ENCODE data around the gene CCT4.
"Not testable (repeated sequence)": the region's sequence is repeated elsewhere in the genome, so short reads cannot be mapped to it uniquely, and the experiment has no call there.

CCT4 gene

GRCh38 chr2:61877571-61878245 lies 10.7 kb downstream of the CCT4 start:
- no peak for DNase-seq

DNA sequence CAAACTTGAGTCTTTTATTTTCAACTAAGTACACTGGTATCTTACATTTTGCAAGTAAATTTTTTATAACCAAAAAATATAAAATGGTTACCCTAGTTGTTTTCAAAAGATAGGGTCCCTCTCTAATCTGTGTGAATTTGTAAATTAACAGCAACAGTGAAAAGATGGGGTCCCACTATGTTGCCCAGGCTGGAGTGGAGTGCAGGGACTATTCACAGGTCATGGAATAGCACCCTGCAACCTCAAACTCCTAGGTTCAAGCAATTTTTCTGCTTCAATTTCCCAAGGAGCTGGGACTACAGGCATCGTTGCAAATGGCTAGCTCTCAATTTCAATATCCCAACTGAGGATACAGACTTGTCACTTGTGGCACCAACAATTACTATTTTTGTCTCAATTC lies 12.1 kb downstream of the CCT4 start:
- DNase-seq = no peak

- DNase-seq = not testable (repeated sequence)
Measured at GRCh38 chr2:61866482-61867089, 21.9 kb downstream of the CCT4 start.

DNA sequence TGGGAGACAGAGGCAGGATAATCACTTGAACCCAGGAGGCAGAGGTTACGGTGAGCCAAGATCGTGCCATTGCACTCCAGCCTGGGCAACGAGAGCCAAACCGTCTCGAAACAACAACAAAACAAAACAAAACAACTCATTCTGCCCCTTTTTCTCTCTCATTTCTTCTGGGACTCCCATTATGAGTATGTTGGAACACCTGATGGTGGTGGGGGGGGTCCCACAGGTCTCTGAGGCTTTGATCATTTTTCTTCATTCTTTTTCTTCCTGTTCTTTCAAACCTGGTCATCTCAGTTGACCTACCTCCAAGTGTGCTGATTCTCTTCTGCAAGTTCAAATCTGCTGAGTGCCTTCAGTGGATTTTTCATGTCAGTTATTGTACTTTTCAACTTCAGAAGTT lies 26.4 kb downstream of the CCT4 start:
- no peak for DNase-seq

DNA sequence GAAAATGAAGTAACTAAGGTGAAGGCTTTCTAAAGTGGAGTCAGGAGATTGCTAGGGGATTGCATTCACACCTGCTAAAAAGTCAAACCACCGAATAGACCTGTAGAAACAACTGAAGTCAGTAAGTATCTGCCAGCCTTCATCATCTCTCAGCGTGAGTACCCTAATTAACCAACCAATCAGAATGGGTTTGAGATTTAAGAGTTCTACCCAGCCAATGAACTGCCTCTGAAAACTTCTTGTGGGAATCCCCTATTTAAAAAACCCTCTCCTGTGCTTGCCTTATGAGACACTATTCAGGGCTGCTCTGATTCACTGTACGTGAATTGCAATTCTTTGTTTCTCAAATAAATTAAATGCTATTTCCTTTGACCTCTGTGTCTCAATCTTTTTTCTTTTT lies 31.2 kb downstream of the CCT4 start:
- DNase-seq = no peak

GRCh38 chr2:61855318-61855613 lies 33.2 kb downstream of the CCT4 start:
- no peak for DNase-seq

DNA sequence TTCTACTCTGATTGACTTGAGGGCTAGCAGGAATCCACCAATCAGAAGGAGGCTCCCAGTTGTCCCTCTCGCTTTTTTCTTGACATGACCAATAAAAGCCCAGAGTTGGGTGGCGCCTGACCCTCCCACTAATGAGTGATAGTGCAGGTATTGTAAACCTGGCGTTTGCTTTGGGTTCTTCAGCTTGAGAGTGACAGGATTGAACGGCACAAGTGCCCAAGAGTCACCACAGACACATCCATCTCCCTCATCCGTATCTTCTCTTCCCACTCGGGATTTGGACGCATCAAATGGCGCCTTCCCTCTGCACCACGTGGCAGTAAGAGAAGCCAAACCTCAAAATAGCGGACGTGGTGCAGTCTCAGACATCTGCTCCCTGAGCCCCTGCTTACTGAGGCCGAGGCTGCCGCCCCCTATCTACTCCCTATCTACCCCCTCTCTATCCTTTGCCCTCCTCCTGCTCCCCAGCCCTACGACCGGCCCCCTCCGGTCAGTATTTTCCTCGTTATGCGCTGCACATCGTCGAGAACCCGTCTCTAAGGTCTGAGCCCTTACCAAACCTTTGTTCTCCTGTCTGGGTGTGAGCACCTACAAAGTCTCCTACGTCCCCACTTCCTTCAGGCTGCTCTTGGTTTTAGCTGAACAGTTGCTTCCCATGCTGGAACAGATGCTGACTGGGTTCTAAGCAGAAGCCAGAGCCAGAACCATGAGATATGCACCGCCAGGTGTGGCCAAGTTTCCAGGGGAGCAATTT lies 33.7 kb downstream of the CCT4 start:
- DNase-seq = peak; percentile 5 to 92

DNA sequence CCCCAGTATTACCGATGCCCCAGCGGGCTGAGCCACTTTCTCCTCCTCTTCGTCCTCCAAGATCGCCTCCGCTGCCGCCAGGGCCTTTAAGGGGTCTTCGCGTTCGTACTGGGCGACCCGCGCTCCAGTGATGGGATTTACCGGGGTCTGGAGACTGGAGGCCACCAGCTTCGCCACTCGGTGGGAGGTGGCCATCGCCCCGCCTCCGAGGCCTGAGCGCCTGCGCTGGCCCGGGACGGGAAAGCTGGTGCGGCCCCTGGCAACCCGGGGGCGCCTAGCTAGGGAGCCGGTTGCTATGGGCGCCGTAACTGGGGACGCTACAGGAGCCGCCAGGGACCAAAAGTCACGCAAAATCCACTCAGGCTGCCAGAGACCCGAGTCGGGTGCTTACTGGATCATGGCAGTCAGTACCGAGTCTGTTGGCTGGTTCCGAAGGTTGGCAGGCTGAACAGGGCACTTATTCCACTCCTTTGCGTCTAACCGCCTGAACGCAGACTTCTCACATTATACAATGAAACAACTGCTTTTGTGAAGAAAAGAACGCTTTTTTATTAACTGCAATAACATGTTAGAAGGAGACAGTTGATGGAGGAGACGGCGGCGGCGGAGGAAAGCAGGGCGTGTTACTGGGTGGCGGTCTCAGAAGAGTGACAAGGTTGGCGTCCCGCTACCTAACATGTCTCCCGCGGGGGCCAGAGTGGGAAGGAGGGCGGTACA lies 34.5 kb downstream of the CCT4 start, which contains the start of gene FAM161A:
FAM161A (minus strand) TSS at position 214 of the 717 bp plus-strand sequence; CDS start at position 195, 19 bp downstream.
- DNase-seq = peak; percentile 59 to 74

DNA sequence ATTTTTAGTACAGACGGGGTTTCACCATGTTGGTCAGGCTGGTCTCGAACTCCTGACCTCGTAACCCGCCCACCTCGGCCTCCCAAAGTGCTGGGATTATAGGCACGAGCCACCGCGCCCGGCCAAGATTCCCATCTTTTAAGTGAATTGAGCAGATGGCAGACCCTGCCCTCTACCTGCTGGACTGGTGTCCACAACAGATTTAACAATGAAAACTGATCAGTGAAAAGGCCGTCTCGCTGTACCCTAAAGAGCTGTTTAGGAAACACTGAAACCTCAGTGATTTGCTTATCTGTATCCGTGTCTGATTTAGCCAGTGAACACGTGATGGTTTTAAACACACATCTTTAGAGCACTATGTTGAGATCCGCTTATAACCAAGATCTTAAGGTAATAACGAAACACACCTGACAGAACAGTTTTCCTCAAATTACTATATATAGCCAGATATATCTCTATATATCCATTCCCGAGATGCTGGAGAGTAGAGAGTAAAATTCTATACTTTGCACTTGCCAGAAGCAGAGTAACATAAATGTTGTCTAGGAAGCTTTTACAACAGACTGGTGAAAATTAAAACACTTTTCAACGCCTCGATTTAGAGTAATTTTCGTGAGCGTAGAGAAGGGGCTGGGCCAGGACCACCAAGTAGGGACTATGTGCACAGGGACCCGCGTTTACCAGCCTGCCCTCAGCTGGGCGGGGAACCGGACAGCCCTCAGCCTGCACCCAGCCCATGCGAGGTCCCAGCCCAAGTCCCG lies 35.2 kb downstream of the CCT4 start:
- no peak for DNase-seq

- DNase-seq = not testable (repeated sequence)
Measured at GRCh38 chr2:61851270-61851669, 37.2 kb downstream of the CCT4 start.

GRCh38 chr2:61845320-61845719 lies 43.1 kb downstream of the CCT4 start:
- DNase-seq = no peak

- DNase-seq = no peak
Measured at GRCh38 chr2:61841286-61841685, 47.2 kb downstream of the CCT4 start.

DNA sequence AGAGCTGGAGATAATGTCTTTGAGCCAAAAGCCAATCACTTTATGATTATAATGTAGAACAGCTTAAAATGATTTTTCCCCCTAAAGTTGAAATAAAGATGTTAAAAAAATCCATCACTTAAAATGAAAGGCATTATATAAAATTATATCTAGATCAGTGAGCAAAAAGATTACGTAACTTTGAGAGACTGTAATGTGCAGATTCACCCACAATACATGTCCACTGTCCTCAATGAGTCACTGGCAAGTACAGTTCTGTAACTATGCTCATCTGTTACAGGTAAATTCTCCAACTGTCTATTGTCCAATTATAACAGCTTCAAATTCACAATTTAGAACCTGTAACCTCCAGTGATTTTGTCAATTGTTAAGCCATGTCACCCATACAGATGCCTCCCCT lies 53.6 kb downstream of the CCT4 start:
- no peak for DNase-seq

DNA sequence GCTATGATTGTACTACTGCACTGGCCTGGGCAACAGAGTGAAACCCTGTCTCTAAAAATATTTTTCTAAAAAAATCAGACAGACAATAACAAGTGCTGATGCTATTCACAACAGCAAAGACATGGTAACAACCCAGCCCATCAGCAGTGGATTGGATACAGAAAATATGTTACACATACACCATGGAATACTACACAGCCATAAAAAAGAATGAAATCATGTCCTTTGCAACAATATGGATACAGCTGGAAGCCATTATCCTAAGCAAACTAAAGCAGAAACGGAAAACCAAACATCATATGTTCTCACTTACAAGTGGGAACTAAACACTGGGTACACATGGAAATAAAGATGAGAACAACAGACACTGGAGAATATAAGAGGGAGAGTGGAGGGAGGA lies 54.5 kb downstream of the CCT4 start:
- no peak for DNase-seq

- DNase-seq = no peak
Measured at GRCh38 chr2:61832183-61832841, 56.1 kb downstream of the CCT4 start.

DNA sequence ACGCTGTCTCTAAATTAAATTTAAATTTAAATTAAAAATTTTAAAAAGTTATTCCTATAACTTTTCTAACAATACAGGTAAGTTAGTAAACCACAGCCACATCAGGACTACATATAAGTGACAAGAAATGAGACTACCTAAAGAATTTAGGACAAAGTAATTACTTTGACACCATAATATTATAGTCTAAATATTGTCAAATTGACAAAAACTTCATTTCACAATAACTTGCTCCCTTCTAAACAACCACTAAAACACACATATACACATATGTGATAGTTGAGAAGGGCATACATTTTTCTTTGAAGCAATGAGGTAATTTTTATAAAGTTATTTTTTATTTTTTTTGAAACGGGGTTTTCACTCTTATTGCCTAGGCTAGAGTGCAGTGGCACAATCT lies 66.2 kb downstream of the CCT4 start:
- no peak for DNase-seq

Data from stimulated activated CD4-positive, alpha-beta T cell treated with anti-CD3 and anti-CD28 coated beads, Interleukin-4, amount 100 ng/mL, for 4 hours (primary cell).